Cortex of kidney (tissue), 1 donor: ENCODE results near the gene RCOR1.

Source experiments
- DNase-seq: peaks from one replicate; lab custom pipeline; 2025; lab: John Stamatoyannopoulos, UW

The RCOR1 gene

GRCh38 chr14:102678394-102678793 is 85.9 kb downstream of the RCOR1 start:
- no peak for DNase-seq

GRCh38 chr14:102683399-102684297 is 91.2 kb downstream of the RCOR1 start:
- DNase-seq, result no peak

DNA sequence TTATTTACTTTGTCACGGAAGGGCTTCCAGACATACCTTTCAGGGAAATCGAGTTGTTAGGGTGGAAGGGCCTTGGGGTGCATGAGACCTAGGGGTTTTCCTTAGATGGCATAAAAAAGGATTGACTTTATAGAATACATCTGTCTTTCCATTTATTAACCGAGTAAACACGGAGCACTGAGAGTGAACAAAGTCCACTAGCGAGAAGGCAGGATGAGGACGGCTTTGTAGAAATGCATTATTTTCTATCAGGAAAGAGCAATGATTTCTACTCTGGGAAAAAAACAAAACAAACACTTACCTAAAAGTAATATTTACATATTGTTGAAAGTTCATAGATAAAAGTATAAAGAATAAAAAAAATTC is 91.8 kb downstream of the RCOR1 start:
- no peak for DNase-seq

DNA sequence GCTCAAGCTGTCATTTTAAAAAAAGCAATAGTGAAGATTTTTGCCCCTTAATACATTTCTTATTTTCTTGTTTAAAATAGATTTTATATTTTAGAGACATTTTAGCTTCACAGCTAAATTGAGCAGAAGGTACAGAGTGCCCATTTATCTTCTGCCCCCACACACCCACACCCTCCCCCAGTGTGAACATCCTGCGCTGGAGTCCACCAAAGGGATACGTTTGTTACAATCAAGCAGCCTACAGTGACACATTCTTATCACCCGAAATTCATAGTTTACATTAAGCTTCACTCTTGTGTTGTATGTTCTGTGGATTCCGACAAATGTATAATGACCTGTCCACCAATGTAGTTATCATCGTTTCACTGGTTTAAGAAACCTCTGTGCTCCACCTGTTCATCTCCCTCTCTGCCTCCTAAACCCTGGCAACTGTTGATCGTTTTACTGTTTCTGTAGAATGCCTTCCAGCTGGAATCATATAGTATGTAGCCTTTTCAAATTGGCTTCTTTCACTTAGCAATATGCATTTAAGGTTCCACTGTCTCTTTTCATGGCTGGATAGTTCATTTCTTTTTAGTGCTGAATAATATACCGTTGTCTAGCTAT is 93.8 kb downstream of the RCOR1 start:
- no peak for DNase-seq

GRCh38 chr14:102688290-102688689 is 95.8 kb downstream of the RCOR1 start:
- no peak for DNase-seq

GRCh38 chr14:102690509-102691286 is 98.2 kb downstream of the RCOR1 start:
- DNase-seq, result no peak

DNA sequence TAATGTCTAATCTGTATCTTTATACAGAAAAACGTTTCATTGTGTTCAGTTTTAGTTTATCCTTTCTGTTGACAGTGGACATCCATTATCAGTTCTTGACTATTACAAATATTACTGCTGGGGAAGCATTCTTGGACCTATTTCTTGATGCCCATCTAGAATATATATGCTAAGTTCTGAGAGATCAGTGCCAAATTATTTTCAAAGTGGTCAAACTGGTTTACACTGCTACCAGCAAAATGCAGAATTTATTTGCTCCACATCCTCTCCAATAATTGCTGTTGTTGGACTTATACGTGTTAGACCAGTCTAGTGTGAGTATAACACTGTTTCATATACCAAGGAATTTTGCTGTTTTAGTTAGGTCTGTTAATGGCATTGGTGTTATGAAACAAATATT is 99.3 kb downstream of the RCOR1 start:
- no peak for DNase-seq

GRCh38 chr14:102692334-102692733 is 99.9 kb downstream of the RCOR1 start:
- no peak for DNase-seq

GRCh38 chr14:102693006-102693755 is 100.7 kb downstream of the RCOR1 start:
- DNase-seq, result no peak

GRCh38 chr14:102694530-102695166 is 102.2 kb downstream of the RCOR1 start:
- DNase-seq, result no peak

DNA sequence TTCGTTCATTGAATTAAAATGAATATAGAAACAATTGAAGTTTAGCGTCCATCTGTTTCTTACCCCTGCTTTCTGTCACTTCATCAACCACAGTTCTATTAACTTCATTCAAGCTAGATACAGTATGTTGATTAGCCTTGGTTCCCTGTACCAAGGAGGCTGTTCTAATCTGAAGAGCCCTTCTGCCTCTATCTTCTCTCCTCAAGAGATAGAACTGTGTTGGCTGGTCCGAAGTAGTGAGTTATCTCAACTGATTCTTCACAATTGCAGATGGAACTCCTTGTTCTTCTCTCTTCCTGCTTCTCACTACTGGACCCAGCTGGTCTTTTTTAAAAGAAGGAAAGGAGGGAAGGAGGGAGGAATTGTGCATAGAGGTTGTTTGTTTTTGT is 102.7 kb downstream of the RCOR1 start:
- no peak for DNase-seq

DNA sequence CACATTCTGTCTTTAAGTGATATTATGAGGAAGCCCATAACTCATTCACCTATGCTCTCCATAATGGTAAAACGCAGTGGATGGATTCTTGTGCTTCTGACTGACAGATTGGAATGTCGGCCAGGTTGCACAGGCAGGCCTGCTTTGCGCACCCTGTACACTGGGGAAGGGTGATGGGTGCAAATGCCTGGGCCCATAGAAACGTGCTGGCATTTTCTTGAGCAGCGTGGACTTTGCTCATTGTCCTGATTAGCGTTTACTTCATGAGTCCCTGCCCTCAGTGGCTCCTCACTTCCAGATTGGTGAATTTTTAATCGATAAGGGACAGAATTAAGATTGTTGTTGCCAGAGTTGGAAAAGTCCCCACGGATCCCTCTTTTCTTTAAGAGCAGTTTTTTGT is 103.9 kb downstream of the RCOR1 start:
- no peak for DNase-seq

- no peak for DNase-seq
Measured at GRCh38 chr14:102696856-102697495, 104.5 kb downstream of the RCOR1 start.

DNA sequence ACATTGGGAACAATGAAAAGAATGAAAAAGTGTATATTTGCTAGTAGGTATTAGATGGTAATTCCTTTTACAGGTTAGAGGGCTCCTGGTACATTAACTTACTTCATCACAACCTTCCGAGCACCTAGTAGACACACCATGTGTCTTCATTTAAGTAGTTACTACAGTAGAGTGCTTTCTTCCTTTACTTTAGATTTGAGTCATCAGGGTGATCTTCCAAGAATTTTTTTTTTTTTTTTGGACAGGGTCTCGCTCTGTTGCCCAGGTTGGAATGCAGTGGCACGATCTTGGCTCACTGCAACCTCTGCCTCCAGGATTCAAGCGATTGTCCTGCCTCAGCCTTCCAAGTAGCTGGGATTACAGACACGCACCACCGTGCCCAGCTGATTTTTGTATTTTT is 105.1 kb downstream of the RCOR1 start:
- no peak for DNase-seq

GRCh38 chr14:102699416-102700110 is 107.1 kb downstream of the RCOR1 start:
- DNase-seq, result no peak

GRCh38 chr14:102708494-102708893 is 116.0 kb downstream of the RCOR1 start:
- no peak for DNase-seq

DNA sequence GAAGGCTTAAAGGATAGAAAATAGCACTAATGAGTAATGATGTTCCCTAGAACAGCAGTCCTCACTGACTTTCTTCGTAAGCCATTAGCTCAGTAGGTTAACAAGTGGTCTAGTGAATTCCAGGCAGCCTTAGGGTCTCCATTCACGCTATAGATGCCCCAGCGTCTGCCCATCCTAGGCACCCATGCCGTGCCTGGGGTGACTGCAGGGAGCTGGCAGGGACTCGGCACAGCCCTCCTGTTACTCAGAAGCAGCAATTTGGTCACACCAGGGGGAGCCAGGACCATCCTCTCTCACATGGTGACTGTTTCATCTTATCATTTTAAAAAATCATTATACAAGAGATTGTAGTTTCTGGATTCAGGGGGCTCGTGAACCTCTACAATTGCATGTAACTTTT is 118.8 kb downstream of the RCOR1 start:
- DNase-seq, result no peak

DNA sequence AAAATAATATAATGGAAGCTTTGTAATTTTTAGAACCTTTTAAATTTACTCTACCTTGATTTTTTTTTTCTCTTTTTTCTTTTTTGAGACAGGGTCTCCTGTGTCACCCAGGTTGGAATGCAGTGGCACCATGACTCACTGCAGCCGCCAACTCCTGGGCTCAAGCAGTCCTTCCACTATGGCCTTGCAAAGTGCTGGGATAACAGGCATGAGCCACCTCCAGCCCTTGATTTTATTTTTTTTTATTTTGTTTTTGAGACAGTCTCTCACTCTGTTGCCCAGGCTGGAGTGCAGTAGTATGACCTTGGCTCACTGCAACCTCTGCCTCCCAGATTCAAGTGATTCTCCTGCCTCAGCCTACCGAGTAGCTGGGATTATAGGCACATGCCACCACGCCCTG is 119.5 kb downstream of the RCOR1 start:
- DNase-seq, result no peak

DNA sequence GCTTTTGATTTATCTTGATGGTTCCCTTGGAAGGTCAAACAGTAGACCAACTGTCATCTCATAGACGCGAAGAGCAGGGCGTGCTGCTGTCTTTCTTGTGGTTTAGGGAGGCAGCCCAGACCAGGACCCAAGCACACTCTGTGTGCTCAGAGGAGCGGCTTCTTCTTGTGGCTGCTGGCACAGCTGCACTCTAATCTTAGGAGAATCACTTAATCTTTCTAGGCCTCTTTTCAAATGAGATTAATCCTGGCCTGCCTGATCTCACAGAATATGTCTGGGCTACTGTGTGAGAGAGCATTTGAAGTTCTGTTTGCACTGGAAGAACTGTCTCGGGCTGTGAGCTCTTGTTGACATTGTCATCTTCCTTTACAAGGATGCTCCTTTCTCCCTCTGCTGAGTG is 124.8 kb downstream of the RCOR1 start:
- no peak for DNase-seq

GRCh38 chr14:102722646-102723045 is 130.2 kb downstream of the RCOR1 start:
- DNase-seq, result no peak

DNA sequence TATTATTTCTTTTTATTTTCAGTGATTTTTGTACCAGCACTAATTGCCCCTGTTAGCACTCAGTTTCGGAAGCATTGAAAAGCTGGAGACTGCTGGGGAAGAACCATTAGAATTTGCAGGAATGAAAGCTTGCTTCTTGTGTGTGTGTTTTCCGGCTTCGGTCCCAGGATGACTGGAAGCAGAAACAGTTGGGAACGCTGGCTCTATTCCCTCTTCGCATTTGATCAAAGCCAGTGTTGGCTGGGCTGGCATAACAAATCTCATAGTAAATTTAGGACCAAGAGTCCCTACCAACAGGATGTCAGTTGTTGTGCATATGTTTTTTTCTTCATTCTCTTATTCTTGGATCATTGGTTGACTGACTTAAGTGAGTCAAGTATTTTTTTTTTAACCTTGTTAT is 131.2 kb downstream of the RCOR1 start:
- DNase-seq, result no peak
